Ishikawa (cell line): ENCODE results near the gene MAFF.

ENCODE experiments used
- CEBPB ChIP-seq: IDR thresholded peaks from 2 replicates; pipeline ENCODE4 v1.6.1; 2012
- CREB1 ChIP-seq: IDR thresholded peaks from 2 replicates; pipeline ENCODE4 v1.6.1; 2012; ENCODE audit warnings: low read depth
- EGR1 ChIP-seq: IDR thresholded peaks from 2 replicates; pipeline ENCODE4 v1.6.1; 2012
- EP300 ChIP-seq: IDR thresholded peaks from 2 replicates; pipeline ENCODE4 v1.6.1; 2012; ENCODE audit warnings: borderline replicate concordance
- FOXM1 ChIP-seq: IDR thresholded peaks from 2 replicates; pipeline ENCODE4 v1.6.1; 2012; ENCODE audit warnings: low read depth, borderline replicate concordance
- MAX ChIP-seq: IDR thresholded peaks from 2 replicates; pipeline ENCODE4 v1.6.1; 2012
- NFIC ChIP-seq: IDR thresholded peaks from 2 replicates; pipeline ENCODE4 v1.6.1; 2012
- RAD21 ChIP-seq: IDR thresholded peaks from 2 replicates; pipeline ENCODE4 v1.6.1; 2012; ENCODE audit warnings: low read depth
- REST ChIP-seq: IDR thresholded peaks from 2 replicates; pipeline ENCODE4 v1.6.1; 2012; ENCODE audit warnings: low read depth, mild to moderate bottlenecking
- TAF1 ChIP-seq: IDR thresholded peaks from 2 replicates; pipeline ENCODE4 v1.6.1; 2012; ENCODE audit warnings: low read depth, mild to moderate bottlenecking
- TCF12 ChIP-seq: IDR thresholded peaks from 2 replicates; pipeline ENCODE4 v1.6.1; 2012; ENCODE audit warnings: low read depth
- TEAD4 ChIP-seq: IDR thresholded peaks from 2 replicates; pipeline ENCODE4 v1.6.1; 2012
- USF1 ChIP-seq: IDR thresholded peaks from 2 replicates; pipeline ENCODE4 v1.6.1; 2012
- YY1 ChIP-seq: IDR thresholded peaks from 2 replicates; pipeline ENCODE4 v1.6.1; 2012; ENCODE audit warnings: low read depth
- ZBTB7A ChIP-seq: IDR thresholded peaks from 2 replicates; pipeline ENCODE4 v1.6.1; 2012; ENCODE audit warnings: low read depth

Gene MAFF

GRCh38 chr22:38236786-38237185 lies 35.0 kb downstream of the MAFF start:
- TF ChIP-seq MAX (no peak), USF1 (peak; percentile 46; the same call in 1 of the 2 replicates)

- no peak for TF ChIP-seq TEAD4
- TF ChIP-seq REST: no peak
- TF ChIP-seq EP300: no peak
- TF ChIP-seq CREB1: no peak
- no peak for TF ChIP-seq TCF12
Observed at GRCh38 chr22:38238519-38239071, 36.8 kb downstream of the MAFF start.

GRCh38 chr22:38239101-38239761 lies 37.4 kb downstream of the MAFF start:
- no peak for TF ChIP-seq ZBTB7A
- TF ChIP-seq MAX: no peak
- TF ChIP-seq CREB1: no peak
- TF ChIP-seq REST: no peak
- TF ChIP-seq FOXM1: no peak
- TF ChIP-seq RAD21: no peak
- TF ChIP-seq TCF12: no peak
- TF ChIP-seq USF1: no peak
- TF ChIP-seq EP300: no peak
- no peak for TF ChIP-seq NFIC
- TF ChIP-seq CEBPB: no peak
- no peak for TF ChIP-seq TAF1
- no peak for TF ChIP-seq YY1
- TF ChIP-seq TEAD4: no peak; the same call in 1 of the 2 replicates
- no peak for TF ChIP-seq EGR1

- 0 out of 2 replicates have a peak, but pooled peaks have one; percentile 23 for TF ChIP-seq TCF12
- TF ChIP-seq USF1: peak; percentile 27; the same call in 1 of the 2 replicates
- TF ChIP-seq EP300: no peak; the same call in 1 of the 2 replicates
- no peak for TF ChIP-seq CEBPB
- no peak for TF ChIP-seq REST
- TF ChIP-seq MAX: peak; percentile 24; the same call in 1 of the 2 replicates
- peak; percentile 14; the same call in 1 of the 2 replicates for TF ChIP-seq RAD21
- 0 out of 2 replicates have a peak, but pooled peaks have one; percentile 21 for TF ChIP-seq TEAD4
- no peak for TF ChIP-seq NFIC
Observed at GRCh38 chr22:38240734-38241252, 39.0 kb downstream of the MAFF start.
